ENCODE data around the gene UNG.

Gene UNG

DNA sequence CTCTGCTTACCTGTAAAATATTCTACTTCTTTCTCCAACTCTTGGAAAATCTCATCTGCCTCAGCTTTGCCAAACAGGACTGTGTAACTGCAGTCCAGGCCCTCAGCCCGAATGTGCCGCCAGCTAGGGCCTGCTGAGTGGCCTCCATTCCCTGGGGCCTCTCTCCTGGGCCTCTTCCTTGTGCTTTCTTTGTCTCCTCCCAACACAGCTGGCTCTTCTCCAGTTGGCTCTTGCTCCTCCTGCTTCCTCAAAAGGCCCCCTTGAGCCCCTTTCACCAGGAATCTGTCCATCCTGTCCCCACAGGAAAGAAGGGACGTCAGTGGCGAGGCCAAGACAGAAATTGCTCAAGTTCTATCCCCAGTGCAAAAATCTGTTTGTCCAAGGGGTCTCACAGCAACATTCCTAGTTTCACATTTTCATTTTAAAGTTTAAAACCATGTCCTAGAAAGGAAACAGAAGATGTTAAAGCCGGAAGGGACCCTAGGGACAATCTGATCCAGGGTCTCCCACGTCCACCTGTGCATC is 4.8 kb upstream of the UNG start:
- H3K4me3 ChIP-seq (ENCODE audit: low read depth, low read length) = peak overlapping the region; percentile 62
- TF ChIP-seq, protein P1, sequence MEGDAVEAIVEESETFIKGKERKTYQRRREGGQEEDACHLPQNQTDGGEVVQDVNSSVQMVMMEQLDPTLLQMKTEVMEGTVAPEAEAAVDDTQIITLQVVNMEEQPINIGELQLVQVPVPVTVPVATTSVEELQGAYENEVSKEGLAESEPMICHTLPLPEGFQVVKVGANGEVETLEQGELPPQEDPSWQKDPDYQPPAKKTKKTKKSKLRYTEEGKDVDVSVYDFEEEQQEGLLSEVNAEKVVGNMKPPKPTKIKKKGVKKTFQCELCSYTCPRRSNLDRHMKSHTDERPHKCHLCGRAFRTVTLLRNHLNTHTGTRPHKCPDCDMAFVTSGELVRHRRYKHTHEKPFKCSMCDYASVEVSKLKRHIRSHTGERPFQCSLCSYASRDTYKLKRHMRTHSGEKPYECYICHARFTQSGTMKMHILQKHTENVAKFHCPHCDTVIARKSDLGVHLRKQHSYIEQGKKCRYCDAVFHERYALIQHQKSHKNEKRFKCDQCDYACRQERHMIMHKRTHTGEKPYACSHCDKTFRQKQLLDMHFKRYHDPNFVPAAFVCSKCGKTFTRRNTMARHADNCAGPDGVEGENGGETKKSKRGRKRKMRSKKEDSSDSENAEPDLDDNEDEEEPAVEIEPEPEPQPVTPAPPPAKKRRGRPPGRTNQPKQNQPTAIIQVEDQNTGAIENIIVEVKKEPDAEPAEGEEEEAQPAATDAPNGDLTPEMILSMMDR (IDR thresholded peaks at IDR 0.05; ENCODE audit: low read depth, low read length) = no peak

DNA sequence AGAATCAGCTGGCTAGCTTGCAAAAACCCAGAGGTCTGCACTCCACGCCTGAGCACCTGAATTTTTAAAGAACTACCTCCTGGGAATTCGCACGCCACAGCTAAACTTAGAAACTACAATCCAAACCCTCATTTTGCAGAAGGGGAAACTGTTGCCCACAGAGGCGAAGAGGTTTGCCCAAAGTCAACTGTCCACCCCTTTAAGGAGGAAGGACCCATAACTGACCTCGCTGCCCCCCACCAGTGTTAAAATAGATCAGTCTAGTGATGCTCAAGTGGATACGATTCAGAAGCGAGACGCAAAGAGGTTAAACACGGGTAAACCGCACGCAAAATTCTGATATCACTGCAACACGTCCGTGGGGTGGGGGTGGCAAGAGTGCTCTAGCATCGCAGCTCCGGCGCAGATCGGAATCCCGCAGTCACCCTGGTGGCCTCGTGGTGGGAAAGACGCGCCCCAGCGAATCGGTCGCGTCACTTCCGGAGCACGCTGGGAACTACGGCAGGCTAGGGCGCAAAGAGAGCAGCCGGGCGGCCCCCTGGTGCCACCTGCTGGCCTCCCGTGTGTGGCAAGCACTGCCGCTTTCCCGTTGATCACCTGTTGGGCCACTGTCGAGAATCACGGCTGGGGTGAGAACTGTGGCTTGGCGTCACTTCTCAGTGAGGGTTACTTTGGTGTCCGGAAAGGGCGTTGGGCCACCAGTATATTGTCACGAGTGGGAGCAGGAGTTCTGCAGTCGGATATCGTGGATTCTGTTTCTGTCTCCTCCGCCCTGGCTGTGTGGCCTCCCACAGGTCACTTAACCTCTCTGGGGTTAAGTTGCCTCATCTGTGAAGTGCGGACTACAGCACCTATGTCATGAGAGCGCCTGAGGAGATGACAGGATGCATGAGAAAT is 4.1 kb upstream of the UNG start, which contains the start of gene ALKBH2:
Gene ALKBH2 (minus strand): TSS at position 451 of the 897 bp plus-strand sequence. CDS start 686 bp downstream, outside the sequence.
- peak within 1 kb of the TSS; percentile 62 for H3K4me3 ChIP-seq (ENCODE audit: low read depth, low read length)
- TF ChIP-seq, protein P1 (IDR thresholded peaks at IDR 0.05; ENCODE audit: low read depth, low read length) = peak; percentile 91

DNA sequence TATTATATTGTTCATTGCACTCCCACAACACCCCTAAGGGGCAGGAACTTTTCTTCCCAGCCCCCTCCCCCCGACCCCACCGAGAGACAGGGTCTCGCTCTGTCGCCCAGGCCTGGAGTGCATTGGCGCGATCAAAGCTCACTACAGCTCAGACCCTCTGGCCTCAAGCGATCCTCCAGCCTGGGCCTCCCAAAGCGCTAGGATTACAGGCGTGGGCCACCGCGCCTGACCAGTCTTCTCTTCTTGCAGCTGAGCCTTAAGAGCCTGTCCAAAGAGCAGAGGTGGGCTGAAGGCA is 310 bp upstream of the UNG start:
- TF ChIP-seq, protein P1 (IDR thresholded peaks at IDR 0.05; ENCODE audit: low read depth, low read length) = no peak
- peak overlapping the region; percentile 63 for H3K4me3 ChIP-seq (ENCODE audit: low read depth, low read length)

DNA sequence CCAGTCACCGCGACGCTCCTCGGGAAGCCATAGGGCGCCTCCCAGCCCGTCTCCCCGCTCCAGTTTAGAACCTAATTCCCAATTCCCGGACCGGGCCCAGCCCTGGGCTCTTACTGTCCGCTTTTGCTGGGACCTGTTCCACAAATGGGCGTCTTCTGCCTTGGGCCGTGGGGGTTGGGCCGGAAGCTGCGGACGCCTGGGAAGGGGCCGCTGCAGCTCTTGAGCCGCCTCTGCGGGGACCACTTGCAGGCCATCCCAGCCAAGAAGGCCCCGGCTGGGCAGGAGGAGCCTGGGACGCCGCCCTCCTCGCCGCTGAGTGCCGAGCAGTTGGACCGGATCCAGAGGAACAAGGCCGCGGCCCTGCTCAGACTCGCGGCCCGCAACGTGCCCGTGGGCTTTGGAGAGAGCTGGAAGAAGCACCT is 797 bp downstream of the UNG start:
- TF ChIP-seq, protein P1 (IDR thresholded peaks at IDR 0.05; ENCODE audit: low read depth, low read length) = no peak
- peak overlapping the region; percentile 63 for H3K4me3 ChIP-seq (ENCODE audit: low read depth, low read length)

DNA sequence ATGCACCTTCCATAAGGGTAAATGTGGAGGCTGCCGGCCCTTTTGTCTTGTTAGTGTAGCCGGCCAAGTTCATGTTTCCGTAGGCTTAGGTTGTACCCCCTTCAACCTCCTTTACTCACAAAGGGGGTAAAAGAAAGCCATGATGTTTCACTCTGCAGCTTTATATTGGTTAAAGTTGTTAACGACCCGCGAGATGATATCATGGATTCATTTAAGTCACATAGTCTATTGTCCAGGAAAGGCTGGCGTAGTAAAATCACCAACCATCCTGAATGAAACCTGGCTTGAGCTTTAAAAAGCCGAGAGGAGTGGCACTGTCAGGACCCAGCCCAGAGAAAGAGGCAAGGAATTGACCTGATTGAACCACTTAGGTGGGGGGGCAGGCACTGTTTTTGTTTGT is 1.3 kb downstream of the UNG start:
- TF ChIP-seq, protein P1 (IDR thresholded peaks at IDR 0.05; ENCODE audit: low read depth, low read length) = no peak
- peak overlapping the region; percentile 63 for H3K4me3 ChIP-seq (ENCODE audit: low read depth, low read length)

DNA sequence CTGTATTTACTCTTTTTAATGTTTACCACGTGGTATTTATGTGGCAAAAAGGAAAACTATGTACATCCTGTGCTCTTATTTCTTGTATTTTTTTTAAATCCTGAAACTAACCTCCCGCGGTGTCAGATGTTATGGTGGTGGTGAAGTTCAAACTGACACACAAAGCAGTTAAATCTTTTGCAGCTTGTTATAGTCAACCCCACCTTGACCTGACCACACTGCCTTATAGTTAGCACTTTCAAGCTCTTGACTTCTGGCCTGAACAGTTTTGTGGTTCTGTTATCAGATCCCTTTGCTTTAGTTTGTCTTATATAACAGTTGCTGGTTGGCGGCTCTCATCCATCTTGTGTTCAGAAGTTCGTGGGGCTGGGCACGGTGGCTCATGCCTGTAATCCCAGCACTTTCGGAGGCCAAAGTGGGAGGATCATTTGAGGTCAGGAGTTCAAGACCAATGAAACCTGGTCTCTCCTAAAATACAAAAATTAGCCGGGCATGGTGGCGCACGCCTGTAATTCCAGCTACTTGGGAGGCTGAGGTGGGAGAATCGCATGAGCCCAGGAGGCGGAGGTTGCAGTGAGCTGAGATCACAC is 2.1 kb downstream of the UNG start:
- TF ChIP-seq, protein P1 (IDR thresholded peaks at IDR 0.05; ENCODE audit: low read depth, low read length) = no peak
- H3K4me3 ChIP-seq (ENCODE audit: low read depth, low read length) = peak overlapping the region; percentile 63; the same call in 1 of the 2 replicates

DNA sequence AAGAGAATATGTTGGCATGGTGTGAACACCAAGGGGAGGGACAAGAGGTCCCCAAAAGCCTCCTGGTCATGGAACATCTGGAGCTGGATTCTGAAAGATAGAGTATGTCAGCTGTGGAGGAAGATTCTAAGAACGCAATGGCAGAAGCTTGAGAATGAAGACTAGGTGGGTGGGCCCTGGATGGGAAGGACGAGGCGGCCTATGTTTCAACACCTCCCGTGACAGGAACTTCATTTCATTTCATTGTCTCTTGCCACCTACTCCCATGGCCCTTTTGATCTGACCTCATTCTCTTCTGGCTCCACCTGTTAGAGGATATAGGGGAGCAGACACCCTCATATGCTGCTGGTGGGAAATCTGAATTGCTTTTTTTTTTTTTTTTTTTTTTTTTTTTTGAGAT is 3.3 kb downstream of the UNG start:
- TF ChIP-seq, protein P1 (IDR thresholded peaks at IDR 0.05; ENCODE audit: low read depth, low read length) = no peak
- no peak overlapping the region for H3K4me3 ChIP-seq (ENCODE audit: low read depth, low read length)
